H1 (cell line): ENCODE data around the gene KMT2E. TPM values are rescaled to one million over a fixed set of nuclear protein-coding genes. Genes with fewer than 3 reads are reported as not detected.

Source experiments
- CTCF ChIA-PET: fragments of 300-600 bp; sonication (Branson Sonifier 250); formaldehyde crosslinking; loops from one replicate; lab custom pipeline; 2021; ENCODE audit not compliant: partially characterized antibody; lab: Charles Lee
- POLR2A ChIA-PET: fragments of 300-600 bp; sonication (Branson Sonifier 250); formaldehyde crosslinking; loops from one replicate; lab custom pipeline; 2021; ENCODE audit warnings: inconsistent platforms; ENCODE audit not compliant: partially characterized antibody; lab: Charles Lee
- DNase-seq, 2 experiments: peaks; one replicate each; pipeline versions ENCODE4 v3.0.0 to v3.0.0-alpha.2; 2010 to 2022; ENCODE audit warnings: low spot score in 2 of 2, low read depth in 1 of 2, mixed read lengths in 1 of 2
- FAIRE-seq: peaks from 2 replicates; lab custom pipeline; 2011; peaks lifted over from hg19 to GRCh38; lab: Jason Lieb, UNC
- H2AFZ ChIP-seq: 2 replicates; pipeline ENCODE4 v1.8.1; 2012; ENCODE audit warnings: low read length, inconsistent platforms
- H2AK5ac ChIP-seq: 2 replicates; pipeline ENCODE4 v1.6.1; 2013; ENCODE audit warnings: low read depth, low read length
- H2BK120ac ChIP-seq: replicated peaks from 2 replicates; pipeline ENCODE3; 2013; ENCODE audit warnings: low read depth, low read length, inconsistent platforms
- H2BK12ac ChIP-seq: 2 replicates; pipeline ENCODE4 v1.6.1; 2013; ENCODE audit warnings: low read depth, low read length
- H2BK15ac ChIP-seq: 2 replicates; pipeline ENCODE4 v1.6.1; 2013; ENCODE audit warnings: low read length
- H2BK20ac ChIP-seq: 2 replicates; pipeline ENCODE4 v1.6.1; 2013; ENCODE audit warnings: low read length
- H2BK5ac ChIP-seq: 2 replicates; pipeline ENCODE4 v1.6.1; 2013; ENCODE audit warnings: low read depth, low read length
- H3K14ac ChIP-seq: 2 replicates; pipeline ENCODE4 v1.6.1; 2013; ENCODE audit warnings: inconsistent platforms; ENCODE audit not compliant: insufficient read length
- H3K18ac ChIP-seq: 2 replicates; pipeline ENCODE4 v1.6.1; 2013; ENCODE audit warnings: low read length; ENCODE audit errors: extremely low read depth
- H3K23ac ChIP-seq: 2 replicates; pipeline ENCODE4 v1.6.1; 2013; ENCODE audit warnings: inconsistent platforms; ENCODE audit not compliant: insufficient read length
- H3K23me2 ChIP-seq: 2 replicates; pipeline ENCODE4 v1.6.1; 2013; ENCODE audit warnings: low read depth, low read length
- H3K27ac ChIP-seq: 2 replicates; pipeline ENCODE4 v1.6.1; 2011; ENCODE audit warnings: low read depth, low read length, inconsistent platforms
- H3K27me3 ChIP-seq, 4 experiments: replicated peaks in 1 of 4; 1 replicate in 1 of 4; 2 replicates in 3 of 4; pipeline versions ENCODE4 v1.6.1 to v1.8.1; 2011 to 2013; ENCODE audit warnings: low read length in 3 of 4, mild to moderate bottlenecking in 3 of 4, inconsistent platforms in 2 of 4, mixed read lengths in 2 of 4, moderate library complexity in 1 of 4; ENCODE audit not compliant: control insufficient read depth in 3 of 4, insufficient read depth in 3 of 4; ENCODE audit errors: extremely low read depth in 1 of 4
- H3K36me3 ChIP-seq, 4 experiments: 2 replicates each; pipeline versions ENCODE4 v1.6.1 to v1.8.1; 2011 to 2013; ENCODE audit warnings: mild to moderate bottlenecking in 4 of 4, low read length in 3 of 4, moderate library complexity in 2 of 4, control low read depth in 1 of 4, inconsistent platforms in 1 of 4; ENCODE audit not compliant: insufficient read depth in 4 of 4, control insufficient read depth in 2 of 4
- H3K4ac ChIP-seq: replicated peaks from 2 replicates; pipeline ENCODE3; 2013; ENCODE audit warnings: low read length, low read depth, mixed read lengths, inconsistent platforms; ENCODE audit not compliant: insufficient read length
- H3K4me1 ChIP-seq, 4 experiments: replicated peaks in 1 of 4; 1 replicate in 1 of 4; 2 replicates in 3 of 4; pipeline versions ENCODE4 v1.6.1 to v1.8.1; 2011 to 2013; ENCODE audit warnings: low read length in 3 of 4, inconsistent platforms in 2 of 4, mixed read lengths in 1 of 4; ENCODE audit not compliant: insufficient read depth in 4 of 4, control insufficient read depth in 3 of 4
- H3K4me2 ChIP-seq, 2 experiments: 2 replicates each; pipeline versions ENCODE4 v1.6.1 to v1.8.1; 2011 to 2013; ENCODE audit warnings: low read depth in 2 of 2, low read length in 2 of 2, control low read depth in 1 of 2, inconsistent platforms in 1 of 2, mild to moderate bottlenecking in 1 of 2; ENCODE audit not compliant: insufficient read depth in 1 of 2
- H3K4me3 ChIP-seq, 4 experiments: fragments of 200-600, 300-600 bp in 1 of 4; sonication (generic), shearing (Covaris generic), sonication (Bioruptor Twin) in 1 of 4; 2 replicates each; pipeline versions ENCODE4 v1.5.1 to v1.8.1; 2011 to 2016; ENCODE audit warnings: low read length in 4 of 4, low read depth in 3 of 4, control low read depth in 2 of 4, inconsistent platforms in 2 of 4, mild to moderate bottlenecking in 2 of 4, mixed read lengths in 1 of 4, moderate library complexity in 1 of 4; ENCODE audit not compliant: insufficient read depth in 2 of 4; ENCODE audit errors: extremely low read depth in 1 of 4
- H3K56ac ChIP-seq: replicated peaks from 2 replicates; pipeline ENCODE3; 2013; ENCODE audit warnings: low read depth, mild to moderate bottlenecking, mixed read lengths, low read length, inconsistent platforms; ENCODE audit not compliant: insufficient read length
- H3K79me1 ChIP-seq: 2 replicates; pipeline ENCODE4 v1.6.1; 2013; ENCODE audit warnings: low read depth, low read length, control low read depth
- H3K79me2 ChIP-seq, 2 experiments: 2 replicates each; pipeline versions ENCODE4 v1.6.1 to v1.8.1; 2012 to 2013; ENCODE audit warnings: low read length in 2 of 2, mild to moderate bottlenecking in 2 of 2, inconsistent platforms in 1 of 2; ENCODE audit not compliant: insufficient read depth in 2 of 2, control insufficient read depth in 1 of 2
- H3K9ac ChIP-seq, 4 experiments: replicated peaks in 1 of 4; 1 replicate in 1 of 4; 2 replicates in 3 of 4; pipeline versions ENCODE4 v1.6.1 to v1.8.1; 2011 to 2013; ENCODE audit warnings: low read depth in 3 of 4, low read length in 3 of 4, control low read depth in 2 of 4, mild to moderate bottlenecking in 2 of 4, moderate library complexity in 2 of 4, inconsistent platforms in 1 of 4; ENCODE audit errors: extremely low read depth in 1 of 4
- H3K9me3 ChIP-seq, 2 experiments: 2 replicates each; pipeline versions ENCODE4 v1.6.1 to v1.8.1; 2012 to 2013; ENCODE audit warnings: mild to moderate bottlenecking in 2 of 2, moderate library complexity in 2 of 2, control low read depth in 1 of 2, inconsistent platforms in 1 of 2, low read depth in 1 of 2, low read length in 1 of 2, mixed read lengths in 1 of 2; ENCODE audit not compliant: insufficient read depth in 2 of 2
- H4K20me1 ChIP-seq, 2 experiments: replicated peaks in 1 of 2; 2 replicates each; pipeline versions ENCODE3 to v1.8.1; 2011 to 2013; ENCODE audit warnings: inconsistent platforms in 2 of 2, low read length in 2 of 2, mild to moderate bottlenecking in 1 of 2; ENCODE audit not compliant: insufficient read depth in 2 of 2, control insufficient read depth in 1 of 2
- H4K5ac ChIP-seq: 2 replicates; pipeline ENCODE4 v1.6.1; 2013; ENCODE audit warnings: low read length, low read depth, mixed read lengths, inconsistent platforms; ENCODE audit not compliant: insufficient read length
- H4K8ac ChIP-seq: 2 replicates; pipeline ENCODE4 v1.8.0; 2013; ENCODE audit warnings: mild to moderate bottlenecking, moderate library complexity, low read length, inconsistent platforms; ENCODE audit not compliant: insufficient read depth; ENCODE audit errors: extremely low read depth
- H4K91ac ChIP-seq: replicated peaks from 2 replicates; pipeline ENCODE3; 2013; ENCODE audit warnings: low read length, mixed read lengths, inconsistent platforms; ENCODE audit not compliant: insufficient read length
- CTCF ChIP-seq, 3 experiments: IDR thresholded peaks; 1 replicate in 2 of 3; 2 replicates in 1 of 3; pipeline versions ENCODE4 v1.5.1 to v1.6.1; 2011; ENCODE audit warnings: low read length in 3 of 3, mild to moderate bottlenecking in 3 of 3, inconsistent platforms in 2 of 3, low read depth in 1 of 3, moderate library complexity in 1 of 3; ENCODE audit not compliant: insufficient read depth in 1 of 3; ENCODE audit errors: control extremely low read depth in 1 of 3
- EP300 ChIP-seq, 2 experiments: IDR thresholded peaks; 1 replicate in 1 of 2; 2 replicates in 1 of 2; pipeline ENCODE4 v1.6.1; 2011 to 2012; ENCODE audit warnings: low read depth in 2 of 2, low read length in 2 of 2, mild to moderate bottlenecking in 2 of 2, borderline replicate concordance in 1 of 2, inconsistent platforms in 1 of 2, moderate library complexity in 1 of 2
- SP2 ChIP-seq: IDR thresholded peaks from 2 replicates; pipeline ENCODE4 v1.6.1; 2012; ENCODE audit warnings: mild to moderate bottlenecking, low read length, inconsistent platforms
- SP4 ChIP-seq: IDR thresholded peaks from 2 replicates; pipeline ENCODE4 v1.6.1; 2012; ENCODE audit warnings: low read length, inconsistent platforms
- WGBS, 2 experiments: shearing (Covaris generic) in 1 of 2; methylation state at CpG; one replicate each; pipeline versions ENCODE4 v1.1.6 to v1.1.7; 2013 to 2015; ENCODE audit warnings: low lambda C conversion rate in 2 of 2, mixed read lengths in 2 of 2, inconsistent platforms in 1 of 2, low coverage in 1 of 2, missing lambda C conversion rate in 1 of 2; ENCODE audit not compliant: insufficient replicate concordance in 2 of 2, insufficient coverage in 1 of 2, insufficient read length in 1 of 2; ENCODE audit errors: extremely low coverage in 1 of 2, missing lambda C conversion rate in 1 of 2; 5-methylcytosine and 5-hydroxymethylcytosine counted together
- polyA plus RNA-seq, 7 experiments: library from polyadenylated mRNA; depleted of rRNA in 3 of 7; stranded (reverse) in 5 of 7; unstranded in 2 of 7; fragments of >200 nt in 5 of 7; fragments of 200-250 nt in 2 of 7; gene quantifications; 1 replicate in 5 of 7; 2 replicates in 1 of 7; 4 replicates in 1 of 7; pipeline versions ENCODE4 v1.2.1 to v1.2.3, GENCODE V29; 2011 to 2013; ENCODE audit warnings: missing spikeins in 2 of 7, mixed read lengths in 2 of 7
- total RNA-seq: library from RNA; stranded (reverse); fragmentation: NEBNext Ultra II Directional; extraction: Animal tissue kit (Norgen Biotek cat#: 25700); gene quantifications from 2 replicates; pipeline ENCODE4 v1.2.1, GENCODE V29; 2021

The KMT2E gene
- total and polyA plus RNA-seq, 2 of the 8 experiments (the other 6 are each of a cell fraction or from before 2014, with no cell fraction given) = 10.9 to 45.0 TPM

- no peak for FAIRE-seq
- no peak overlapping the region for H2BK5ac ChIP-seq
- no peak overlapping the region for H2BK20ac ChIP-seq
- no peak overlapping the region for H3K4me3 ChIP-seq
- no peak overlapping the region for H3K14ac ChIP-seq
- no peak overlapping the region for H2AK5ac ChIP-seq
- no peak overlapping the region for H4K8ac ChIP-seq
- no peak overlapping the region for H3K23ac ChIP-seq
- no peak overlapping the region for H3K18ac ChIP-seq
- no peaks in the 10 kb centered on the region for H3K9me3 ChIP-seq
- H2BK12ac ChIP-seq = no peak overlapping the region
- H3K56ac ChIP-seq = no peak overlapping the region
- H3K27me3 ChIP-seq = no peaks in the 10 kb centered on the region
- H2BK15ac ChIP-seq = no peak overlapping the region
- TF ChIP-seq EP300 (IDR thresholded peaks at IDR 0.05; ENCODE audit: borderline replicate concordance in 1 of 2, low read depth in 2 of 2, low read length in 2 of 2) = no peak
- peak in 1 of 3 experiments; percentile 6; a peak in 1 of 4 replicates for TF ChIP-seq CTCF (IDR thresholded peaks at IDR 0.05; ENCODE audit: control extremely low read depth in 1 of 3, insufficient read depth in 1 of 3, low read depth in 1 of 3, low read length in 3 of 3)
- no peak for TF ChIP-seq SP4
- TF ChIP-seq SP2 = no peak
- no peaks in the 10 kb centered on the region for H3K79me2 ChIP-seq
- no peak overlapping the region for H3K27ac ChIP-seq
- H2AFZ ChIP-seq = no peak overlapping the region
- H3K23me2 ChIP-seq = no peaks in the 10 kb centered on the region
- H3K4me1 ChIP-seq = no peaks in the 10 kb centered on the region; a peak in 1 of 7 replicates
- no peak overlapping the region for H3K4me2 ChIP-seq
- no peak overlapping the region for H4K5ac ChIP-seq
- no peak overlapping the region for H3K4ac ChIP-seq
- H3K9ac ChIP-seq = no peak overlapping the region
- DNase-seq = no peak
- no peaks in the 10 kb centered on the region; the same call in 1 of the 2 replicates for H3K79me1 ChIP-seq
- WGBS, 2 experiments = 85% methylated on average over 3 of the region's 3 CpGs; no CpG with 5 or more reads in 1 of the 2 experiments
- H4K20me1 ChIP-seq = peaks cover 1 to 3% of the 10 kb centered on the region in 2 experiments
- H4K91ac ChIP-seq = no peak overlapping the region
- CTCF ChIA-PET = interaction anchor here (0.6 to 1.6 kb wide), 11 partner anchors 9 to 423 kb away, joined by 3 to 9 read pairs (median 3); no protein-coding TSS in a partner anchor
- no peak overlapping the region for H2BK120ac ChIP-seq
- peaks cover 0 to 5% (median 2%) of the 10 kb centered on the region in 4 experiments; a peak in 4 of 8 replicates for H3K36me3 ChIP-seq
- POLR2A ChIA-PET = no interaction called here
These were observed 122.2 kb downstream of the KMT2E start for GRCh38 chr7:105136221-105136620.
